NT2/D1 (cell line): ENCODE measurements around the gene GABBR2.

Source experiments
- SUZ12 ChIP-seq: IDR thresholded peaks from 2 replicates; pipeline ENCODE4 v1.6.1; 2011; ENCODE audit not compliant: insufficient read length, insufficient read depth; ENCODE audit errors: extremely low read depth
- YY1 ChIP-seq: IDR thresholded peaks from 2 replicates; pipeline ENCODE4 v1.6.1; 2011; ENCODE audit not compliant: insufficient read length, insufficient read depth
- ZNF274 ChIP-seq: IDR thresholded peaks from 2 replicates; pipeline ENCODE4 v1.6.1; 2011; ENCODE audit warnings: mild to moderate bottlenecking, low read depth, low read length

- TF ChIP-seq SUZ12, result no peak
- no peak for TF ChIP-seq YY1
- TF ChIP-seq ZNF274, result no peak
Measured at GRCh38 chr9:98701576-98701975, 7.2 kb downstream of the GABBR2 start.
